Right lobe of liver (tissue), 6 donors: Measurements from ENCODE around the gene FBXL14. TPM values are rescaled to one million over a fixed set of nuclear protein-coding genes. Genes with fewer than 3 reads are reported as not detected.

Source experiments
- ATAC-seq, 4 donors: fragments of 200-7000 bp; cut with Tn5 transposase; one replicate each; pipeline ENCODE4 v1.9.1; 2020; ENCODE audit warnings: mild to moderate bottlenecking in 4 of 4, moderate library complexity in 4 of 4
- DNase-seq, 3 donors: peaks; one replicate each; pipeline ENCODE4 v3.0.0-alpha.2; 2020
- H3K27ac ChIP-seq, 3 donors: fragments of 200-600 bp; one replicate each; pipeline ENCODE4 v1.8.0; 2022
- H3K27me3 ChIP-seq, 2 donors: fragments of 200-600 bp; one replicate each; pipeline ENCODE4 v1.8.0; 2022
- H3K36me3 ChIP-seq, 4 donors: fragments of 200-600 bp; sonication (generic) in 1 of 4; one replicate each; pipeline versions ENCODE4 v1.5.1 to v1.8.0; 2017 to 2022; ENCODE audit warnings: control low read depth in 1 of 4
- H3K4me1 ChIP-seq, 4 donors: fragments of 200-600 bp; sonication (generic) in 1 of 4; one replicate each; pipeline versions ENCODE4 v1.5.1 to v1.8.0; 2017 to 2022; ENCODE audit warnings: control low read depth in 1 of 4
- H3K4me3 ChIP-seq, 3 donors: fragments of 200-600 bp; one replicate each; pipeline ENCODE4 v1.8.0; 2022
- H3K9me3 ChIP-seq, 4 donors: fragments of 200-600 bp; sonication (generic) in 1 of 4; one replicate each; pipeline versions ENCODE4 v1.5.1 to v1.8.0; 2017 to 2022; ENCODE audit warnings: control low read depth in 1 of 4
- CTCF ChIP-seq, 4 donors: fragments of 200-600 bp in 3 of 4; fragments of 450-650 bp in 1 of 4; IDR thresholded peaks; one replicate each; pipeline versions ENCODE4 v1.5.1 to v1.8.0; 2016 to 2022; ENCODE audit warnings: antibody characterized with exemption in 4 of 4, mild to moderate bottlenecking in 2 of 4
- POLR2A ChIP-seq: fragments of 450-650 bp; IDR thresholded peaks from one replicate; pipeline ENCODE4 v1.6.1; 2017; ENCODE audit warnings: antibody characterized with exemption, mild to moderate bottlenecking
- WGBS: methylation state at CpG from one replicate; pipeline ENCODE4 v1.1.6; 2018; ENCODE audit warnings: low coverage, low lambda C conversion rate; ENCODE audit not compliant: insufficient coverage; ENCODE audit errors: missing lambda C conversion rate; 5-methylcytosine and 5-hydroxymethylcytosine counted together
- intact Hi-C, 2 donors: fragments of 100-400 bp; cut with DNase I; formaldehyde crosslinking; loops; one replicate each; pipeline versions ENCODE4 v1.11.2 to v1.14.1; 2022
- total RNA-seq, 6 experiments: library from RNA; depleted of rRNA in 2 of 6; stranded (reverse); fragments of >200 nt in 2 of 6; fragmentation: NEBNext Ultra II Directional in 3 of 6; extraction: Animal tissue kit (Norgen Biotek cat#: 25700) in 3 of 6; gene quantifications; one replicate each; pipeline versions ENCODE4 v1.1.0 to v1.2.4, GENCODE V29; 2016 to 2023
- donor health status: DM: no; HTN: yes; CAD: no.
- donor health status: DM: no; HTN: no; CAD: no.
- donor health status: DM: no; HTN: no; CAD: no.
- donor health status: DM: no; HTN: yes; CAD: no.
- donor health status: DM: no; HTN: yes; CAD: no.

The FBXL14 gene
- total RNA-seq, 6 experiments from 2014 or later: 4.7 to 6.8 (median 5.4) TPM

- Histone ChIP-seq H3K27ac (peak overlapping the region in 1 of 3 donors; percentile 75), H3K9me3 (no peaks in the 10 kb centered on the region), H3K27me3 (no peaks in the 10 kb centered on the region), H3K4me1 (peaks cover 0 to 61% (median 4%) of the 10 kb centered on the region in 4 donors), H3K36me3 (no peaks in the 10 kb centered on the region), H3K4me3 (no peak overlapping the region)
- intact Hi-C loops: no loop called here
- no peak for DNase-seq
- peak in 3 of 4 donors; percentile 2 to 38 (median 12) for ATAC-seq
- 30% methylated on average over 7 of the region's 7 CpGs for WGBS
- no peak for TF ChIP-seq POLR2A
- TF ChIP-seq CTCF (IDR thresholded peaks at IDR 0.05): no peak
Measured at GRCh38 chr12:1610072-1610643, 15.8 kb upstream of the FBXL14 start.

GRCh38 chr12:1608713-1609119 is 14.3 kb upstream of the FBXL14 start:
- H3K36me3 ChIP-seq: no peaks in the 10 kb centered on the region
- no peak overlapping the region for H3K4me3 ChIP-seq
- no peaks in the 10 kb centered on the region for H3K27me3 ChIP-seq
- 6% methylated on average over 5 of the region's 5 CpGs for WGBS
- DNase-seq (no peak), ATAC-seq (peak in 1 of 4 donors; percentile 4)
- H3K4me1 ChIP-seq: peaks cover 0 to 61% (median 4%) of the 10 kb centered on the region in 4 donors
- H3K27ac ChIP-seq: peak overlapping the region in 2 of 3 donors; percentile 34 to 75
- H3K9me3 ChIP-seq: no peaks in the 10 kb centered on the region
- intact Hi-C loops: no loop called here
- TF ChIP-seq POLR2A: no peak
- no peak for TF ChIP-seq CTCF (IDR thresholded peaks at IDR 0.05)

GRCh38 chr12:1607940-1608712 is 13.7 kb upstream of the FBXL14 start:
- WGBS: 77% methylated on average over 3 of the region's 3 CpGs
- Histone ChIP-seq H3K4me1 (peaks cover 0 to 61% (median 4%) of the 10 kb centered on the region in 4 donors), H3K27me3 (no peaks in the 10 kb centered on the region), H3K9me3 (no peaks in the 10 kb centered on the region), H3K27ac (peak overlapping the region in 2 of 3 donors; percentile 34 to 75), H3K36me3 (no peaks in the 10 kb centered on the region), H3K4me3 (no peak overlapping the region)
- TF ChIP-seq POLR2A (no peak), CTCF (IDR thresholded peaks at IDR 0.05) (no peak)
- ATAC-seq (no peak), DNase-seq (no peak)
- intact Hi-C loops: no loop called here

- intact Hi-C loops: no loop called here
- H3K4me3 ChIP-seq: peak overlapping the region; percentile 36 to 56 (median 40)
- under 1% methylated on average over 11 of the region's 12 CpGs for WGBS
- H3K27me3 ChIP-seq: no peaks in the 10 kb centered on the region
- no peaks in the 10 kb centered on the region for H3K9me3 ChIP-seq
- no peak for TF ChIP-seq CTCF (IDR thresholded peaks at IDR 0.05)
- peak; percentile 84 for TF ChIP-seq POLR2A
- ATAC-seq: peak; percentile 62 to 83 (median 73)
- peaks cover 0 to 49% (median 4%) of the 10 kb centered on the region in 4 donors for H3K4me1 ChIP-seq
- H3K36me3 ChIP-seq: no peaks in the 10 kb centered on the region
- peak overlapping the region; percentile 90 to 94 (median 94) for H3K27ac ChIP-seq
- peak; percentile 95 to 96 (median 96) for DNase-seq
Measured at GRCh38 chr12:1606021-1606622, 11.7 kb upstream of the FBXL14 start.
